Stimulated activated naive CD8-positive, alpha-beta T cell treated with anti-CD3 and anti-CD28 coated beads, Interleukin-15, amount 100 ng/mL, for 72 hours (primary cell): Measurements from ENCODE around the gene ZFP57.
A peak's percentile ranks its signal among the peaks of the same experiment; 100 is the strongest.

ENCODE experiments used
- ATAC-seq: fragments of 150-1000 bp; cut with Tn5 transposase; 2 replicates; pipeline ENCODE4 v1.10.0; 2021; ENCODE audit warnings: mild to moderate bottlenecking, moderate library complexity
- DNase-seq, 2 donors: peaks; one replicate each; pipeline ENCODE4 v3.0.0; 2021 to 2022
- H3K27ac Mint-ChIP-seq, 2 donors: one replicate each; pipeline ENCODE4 v1.8.0; 2022; ENCODE audit warnings: mild to moderate bottlenecking in 2 of 2, mixed read lengths in 2 of 2, moderate library complexity in 2 of 2
- H3K27me3 Mint-ChIP-seq: one replicate; pipeline ENCODE4 v1.8.0; 2022; ENCODE audit warnings: mixed read lengths
- H3K4me1 Mint-ChIP-seq: one replicate; pipeline ENCODE4 v1.8.0; 2022; ENCODE audit warnings: mild to moderate bottlenecking, mixed read lengths
- H3K4me3 Mint-ChIP-seq, 2 donors: one replicate each; pipeline ENCODE4 v1.8.0; 2022; ENCODE audit warnings: mild to moderate bottlenecking in 2 of 2, mixed read lengths in 2 of 2, moderate library complexity in 1 of 2
- H3K9me3 Mint-ChIP-seq, 2 donors: one replicate each; pipeline ENCODE4 v1.8.0; 2022; ENCODE audit warnings: mixed read lengths in 2 of 2

Gene ZFP57

DNA sequence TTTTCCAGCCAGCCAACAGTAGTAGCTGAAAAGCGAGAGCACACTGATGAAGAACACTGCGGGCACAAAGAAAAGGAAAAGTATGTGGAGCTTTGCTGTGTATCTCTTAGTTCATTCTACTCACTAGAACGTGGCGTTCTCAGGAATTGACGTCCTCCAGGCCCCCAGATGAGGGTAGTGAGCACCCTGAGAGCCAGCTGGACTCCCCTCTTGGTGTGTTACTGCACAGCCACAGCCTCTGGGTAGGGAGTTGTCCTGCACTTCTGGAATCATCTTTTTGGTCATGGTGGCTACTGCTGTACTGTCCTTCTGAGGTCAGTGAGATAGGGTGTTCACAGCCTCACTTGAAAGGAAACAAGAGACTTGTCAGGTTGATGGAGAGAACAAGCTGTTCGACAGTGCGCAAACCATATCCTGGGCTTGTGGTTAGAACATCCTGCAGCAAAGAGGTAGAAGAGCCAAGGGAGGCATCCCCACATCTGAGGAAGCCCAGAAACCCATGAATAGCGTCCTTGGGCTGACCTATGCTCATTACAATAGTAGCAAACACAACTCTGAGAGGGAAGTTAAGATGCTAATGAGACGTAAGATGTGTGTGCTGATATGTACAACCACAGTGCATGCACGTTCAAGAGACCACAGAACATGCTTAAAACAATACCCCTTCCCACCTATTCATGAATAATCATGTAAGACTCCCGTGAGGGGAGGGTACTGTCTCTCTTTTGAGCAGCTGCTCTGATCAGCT lies 27.7 kb upstream of the ZFP57 start:
- Mint-ChIP-seq H3K4me1 (peaks cover 81% of the 10 kb centered on the region), H3K9me3 (no peaks in the 10 kb centered on the region), H3K27ac (peak overlapping the region; percentile 1 to 51), H3K4me3 (peak overlapping the region; percentile 75 to 77), H3K27me3 (no peaks in the 10 kb centered on the region)
- DNase-seq (peak; percentile 53 to 83), ATAC-seq (peak; percentile 94)

DNA sequence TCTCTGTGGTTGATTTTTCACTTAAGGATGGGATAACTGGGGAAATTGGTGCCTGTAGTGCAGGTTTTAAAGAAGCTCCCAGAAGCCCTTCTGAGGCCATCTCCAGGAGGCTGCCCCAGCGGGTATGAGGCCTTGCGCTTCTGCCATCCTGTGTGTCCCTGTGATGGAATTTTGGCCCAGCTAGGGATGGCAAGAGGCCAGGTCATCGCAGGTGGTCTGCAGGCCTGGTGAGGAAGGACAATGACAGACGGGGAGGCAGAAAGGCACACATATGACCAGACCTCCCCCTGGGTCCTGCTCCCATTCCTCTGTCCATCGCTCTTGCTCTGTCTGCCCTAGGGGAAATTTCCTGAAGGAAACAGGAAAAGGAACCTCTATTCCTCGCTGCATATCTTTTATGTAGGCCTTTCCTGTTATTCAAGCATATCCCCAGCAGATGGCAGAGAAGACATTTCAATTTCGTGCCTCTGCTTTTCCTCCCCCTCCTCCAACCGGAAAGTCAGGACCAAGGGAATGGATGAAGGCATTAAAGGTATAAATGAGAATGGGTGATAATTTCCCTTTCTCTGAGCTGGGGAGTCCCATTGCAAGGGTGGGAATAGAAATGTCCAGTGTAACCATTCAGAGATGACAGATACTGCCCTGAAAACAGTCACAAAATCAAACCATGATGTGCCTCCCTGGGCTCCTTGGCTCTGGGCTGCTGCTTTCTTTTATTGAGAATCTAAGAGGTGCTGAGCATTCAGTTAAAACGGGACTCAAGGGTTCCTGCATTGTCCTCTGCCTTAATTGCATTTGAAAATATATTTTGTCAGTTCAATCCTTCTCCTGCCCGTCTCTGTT lies 24.7 kb upstream of the ZFP57 start:
- ATAC-seq (no peak), DNase-seq (no peak)
- Mint-ChIP-seq H3K9me3 (no peaks in the 10 kb centered on the region), H3K4me3 (no peak overlapping the region), H3K27me3 (peaks cover 17% of the 10 kb centered on the region), H3K4me1 (peaks cover 65% of the 10 kb centered on the region), H3K27ac (peak overlapping the region in 1 of 2 donors; percentile 30)

DNA sequence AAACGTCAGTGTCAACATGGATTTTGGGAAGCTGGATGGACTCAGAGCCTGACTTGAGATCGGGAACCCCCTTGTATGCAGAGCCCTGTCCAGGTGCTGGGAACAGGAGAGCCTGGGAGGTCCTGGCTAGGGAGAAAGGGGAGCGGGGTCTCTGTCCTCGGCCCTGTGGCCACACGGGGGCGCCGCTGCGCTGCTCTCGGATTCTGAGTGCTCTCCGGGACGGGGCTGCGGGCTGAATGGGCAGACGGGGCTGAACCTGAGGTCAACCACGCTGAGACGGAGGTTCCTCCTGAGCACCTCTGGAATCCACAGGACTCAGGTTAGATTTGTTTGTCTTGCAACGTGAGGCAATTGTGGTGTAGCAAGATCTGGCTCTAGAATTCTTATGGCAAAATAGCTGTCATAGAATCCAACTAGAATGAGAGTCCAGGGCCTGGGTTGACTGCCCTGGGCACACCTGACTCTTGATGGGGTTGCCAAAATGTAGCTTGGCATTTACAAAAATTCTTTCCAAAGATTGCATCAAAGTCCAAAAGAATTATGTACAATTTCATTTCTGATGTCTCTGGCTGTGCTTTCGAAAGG lies 21.7 kb upstream of the ZFP57 start:
- no peaks in the 10 kb centered on the region for H3K9me3 Mint-ChIP-seq
- H3K27ac Mint-ChIP-seq: no peak overlapping the region
- H3K4me1 Mint-ChIP-seq: peaks cover 35% of the 10 kb centered on the region
- peaks cover 17% of the 10 kb centered on the region for H3K27me3 Mint-ChIP-seq
- ATAC-seq (peak; percentile 94), DNase-seq (peak; percentile 75 to 76)
- peak overlapping the region in 1 of 2 donors; percentile 44 for H3K4me3 Mint-ChIP-seq

DNA sequence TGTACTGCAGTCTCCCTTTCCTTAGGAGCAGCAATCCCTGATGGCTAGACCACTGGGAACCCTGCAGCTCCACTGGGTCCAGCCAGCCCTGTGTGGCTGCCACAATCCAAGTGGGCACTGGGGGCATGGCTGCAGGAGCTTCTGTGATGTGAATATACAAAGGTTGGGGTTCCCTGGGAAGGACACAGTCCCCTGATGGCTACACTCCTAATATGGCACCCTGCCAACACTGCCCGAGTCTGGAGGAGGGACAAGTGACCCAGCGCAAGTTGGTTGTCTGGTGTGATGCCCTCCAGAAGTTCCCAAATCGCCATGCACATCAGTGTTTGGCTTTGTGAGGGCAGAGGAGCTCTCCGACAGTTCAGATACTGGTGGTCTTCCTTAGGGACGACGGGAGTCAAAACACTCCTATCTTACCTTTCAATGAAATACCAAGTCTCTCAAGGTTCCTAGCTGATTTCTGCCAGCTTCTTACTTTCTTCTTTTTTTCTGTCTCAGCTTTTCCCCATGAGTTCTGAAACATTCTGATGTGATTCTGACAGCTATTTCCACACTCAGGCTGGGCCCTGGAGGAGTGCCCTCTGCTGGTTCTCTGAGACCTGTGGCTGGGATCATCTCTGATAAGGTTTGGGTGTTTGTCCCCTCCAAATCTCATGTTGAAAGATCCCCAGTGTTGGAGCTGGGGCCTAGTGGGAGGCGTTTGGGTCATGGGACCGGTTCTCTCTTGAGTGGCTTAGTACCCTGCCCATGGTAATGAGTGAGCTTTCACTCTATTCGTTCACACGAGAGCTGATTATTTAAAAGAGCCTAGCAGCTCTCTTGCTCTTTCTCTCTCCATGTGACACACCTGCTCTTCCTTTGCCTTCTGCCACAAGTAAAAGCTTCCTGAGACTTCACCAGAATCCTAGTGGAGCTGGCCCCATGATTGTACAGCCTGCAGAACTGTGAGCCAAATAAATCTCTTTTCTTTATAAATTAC lies 15.5 kb upstream of the ZFP57 start:
- H3K27ac Mint-ChIP-seq: no peak overlapping the region
- H3K27me3 Mint-ChIP-seq: peaks cover 8% of the 10 kb centered on the region
- no peaks in the 10 kb centered on the region for H3K4me1 Mint-ChIP-seq
- ATAC-seq (no peak), DNase-seq (no peak)
- peaks cover 3 to 12% of the 10 kb centered on the region in 2 donors for H3K9me3 Mint-ChIP-seq
- H3K4me3 Mint-ChIP-seq: no peak overlapping the region

DNA sequence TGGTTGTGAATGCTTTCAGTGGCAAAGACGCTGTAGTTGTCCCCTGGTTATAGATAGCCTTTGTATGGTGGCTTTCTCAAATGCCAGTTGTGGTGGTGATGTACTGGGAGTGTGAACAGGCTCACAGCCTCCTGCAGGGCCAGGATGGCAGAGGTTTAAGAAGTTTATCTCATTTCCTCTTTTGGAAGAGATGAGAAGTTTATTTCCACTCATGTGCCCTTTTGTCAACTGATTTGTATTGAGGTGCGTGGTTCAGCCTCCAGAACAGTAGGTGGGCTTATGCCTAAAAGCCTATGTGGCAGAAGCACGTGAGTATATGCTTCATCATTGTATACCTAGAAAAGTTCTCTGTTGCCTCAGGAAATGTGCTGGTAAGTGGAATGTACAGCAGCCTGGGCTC lies 13.7 kb upstream of the ZFP57 start:
- Mint-ChIP-seq H3K4me1 (no peaks in the 10 kb centered on the region), H3K27me3 (peaks cover 8% of the 10 kb centered on the region), H3K27ac (no peak overlapping the region), H3K4me3 (no peak overlapping the region), H3K9me3 (peaks cover 3 to 12% of the 10 kb centered on the region in 2 donors)
- DNase-seq (no peak), ATAC-seq (no peak)

DNA sequence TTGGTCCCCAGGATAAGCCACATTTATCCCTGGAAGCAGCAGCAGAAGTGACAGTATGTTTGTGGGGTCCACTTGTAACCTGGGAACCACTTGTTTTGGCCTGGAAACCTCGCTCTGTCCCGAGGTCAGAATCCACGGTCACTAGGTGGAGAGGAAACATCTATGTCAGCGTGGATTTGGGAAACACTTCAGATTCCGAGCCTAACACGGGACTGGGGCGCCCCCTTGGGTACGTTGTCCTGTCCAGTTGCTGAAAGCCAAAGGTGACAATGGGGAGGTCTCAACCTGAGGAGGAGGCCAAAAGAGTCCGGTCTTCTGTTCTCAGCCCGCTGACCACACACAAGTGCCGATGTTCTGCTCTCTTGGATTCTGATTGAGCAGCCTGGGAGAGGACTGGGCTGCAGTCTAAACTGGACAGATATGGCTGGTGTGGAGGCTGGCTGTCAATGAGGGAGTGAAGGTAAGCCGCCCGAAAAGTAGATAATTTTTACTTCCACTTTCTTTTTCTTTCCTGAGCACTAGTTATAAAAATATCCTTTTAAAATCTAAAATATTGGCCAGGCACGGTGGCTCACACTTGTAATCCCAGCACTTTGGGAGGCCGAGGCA lies 4.9 kb upstream of the ZFP57 start:
- no peaks in the 10 kb centered on the region for H3K9me3 Mint-ChIP-seq
- H3K27me3 Mint-ChIP-seq: peaks cover 4% of the 10 kb centered on the region
- no peak for DNase-seq
- no peak overlapping the region for H3K4me3 Mint-ChIP-seq
- ATAC-seq: no peak
- no peak overlapping the region for H3K27ac Mint-ChIP-seq
- H3K4me1 Mint-ChIP-seq: peaks cover 7% of the 10 kb centered on the region

DNA sequence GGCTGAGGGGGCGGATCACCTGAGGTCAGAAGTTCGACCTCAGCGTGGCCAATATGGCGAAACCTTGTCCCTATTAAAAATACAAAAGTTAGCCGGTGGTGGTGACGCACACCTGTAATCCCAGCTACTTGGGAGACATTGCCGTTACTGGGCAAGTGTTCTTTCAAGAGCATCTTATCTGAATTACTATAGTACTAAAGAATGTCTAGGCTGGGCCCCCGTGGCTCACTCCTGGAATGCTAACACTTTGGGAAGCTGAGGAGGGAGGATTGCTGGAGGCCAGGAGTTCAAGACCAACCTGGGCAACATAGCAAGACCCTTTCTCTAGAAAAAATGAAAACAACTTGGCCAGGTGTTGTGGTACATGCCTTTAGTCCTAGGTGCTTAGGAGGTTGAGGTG lies 859 bp upstream of the ZFP57 start:
- Mint-ChIP-seq H3K27me3 (peaks cover 19% of the 10 kb centered on the region), H3K4me3 (no peak overlapping the region), H3K4me1 (peaks cover 35% of the 10 kb centered on the region), H3K27ac (no peak overlapping the region), H3K9me3 (no peaks in the 10 kb centered on the region)
- DNase-seq (no peak), ATAC-seq (no peak)

DNA sequence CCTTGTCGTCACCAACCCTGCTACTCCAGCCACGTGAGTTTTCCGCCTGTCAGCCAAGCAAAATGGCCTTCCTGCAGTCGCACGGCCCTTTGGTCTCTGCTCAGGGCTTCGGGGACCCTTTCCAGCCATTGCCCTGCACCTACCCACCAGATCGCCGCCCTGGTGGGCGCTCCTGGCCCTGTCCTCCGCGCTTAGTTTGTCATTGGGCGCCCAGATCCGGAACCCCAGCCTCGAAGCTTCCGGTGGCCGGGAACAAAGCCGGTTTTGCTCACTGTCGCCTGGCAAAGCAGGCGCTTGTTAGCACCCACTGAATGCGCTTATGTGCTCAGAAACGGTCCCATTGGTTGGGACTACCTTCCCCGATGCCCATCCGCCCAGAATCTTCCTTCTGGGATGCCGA lies 536 bp downstream of the ZFP57 start:
- Mint-ChIP-seq H3K4me1 (peaks cover 39% of the 10 kb centered on the region), H3K27me3 (peaks cover 19% of the 10 kb centered on the region), H3K4me3 (peak overlapping the region; percentile 55 to 82), H3K9me3 (no peaks in the 10 kb centered on the region), H3K27ac (peak overlapping the region in 1 of 2 donors; percentile 34)
- ATAC-seq: no peak
- no peak for DNase-seq

DNA sequence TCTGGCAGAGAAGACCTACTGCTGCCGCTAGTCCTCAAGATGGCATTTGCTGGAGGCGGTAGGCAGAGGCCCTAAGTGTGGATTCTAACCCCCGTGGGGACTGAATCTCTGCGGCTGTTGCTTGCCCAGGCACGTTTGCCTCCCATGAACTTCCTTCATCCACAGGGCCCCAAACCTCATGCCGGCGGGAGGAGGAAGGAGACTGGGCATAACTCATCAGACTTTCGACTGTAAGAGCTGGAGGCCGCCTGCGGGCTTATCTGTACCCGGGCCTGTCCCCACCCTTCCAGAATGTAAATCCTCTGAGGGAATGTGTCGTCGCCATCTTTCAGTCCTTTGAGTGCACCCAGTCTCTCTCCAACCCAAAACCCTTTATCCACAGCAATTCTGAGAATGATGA lies 990 bp downstream of the ZFP57 start:
- H3K27ac Mint-ChIP-seq: no peak overlapping the region
- H3K4me1 Mint-ChIP-seq: peaks cover 39% of the 10 kb centered on the region
- no peaks in the 10 kb centered on the region for H3K9me3 Mint-ChIP-seq
- peak overlapping the region; percentile 55 to 82 for H3K4me3 Mint-ChIP-seq
- DNase-seq (no peak), ATAC-seq (no peak)
- peaks cover 19% of the 10 kb centered on the region for H3K27me3 Mint-ChIP-seq

DNA sequence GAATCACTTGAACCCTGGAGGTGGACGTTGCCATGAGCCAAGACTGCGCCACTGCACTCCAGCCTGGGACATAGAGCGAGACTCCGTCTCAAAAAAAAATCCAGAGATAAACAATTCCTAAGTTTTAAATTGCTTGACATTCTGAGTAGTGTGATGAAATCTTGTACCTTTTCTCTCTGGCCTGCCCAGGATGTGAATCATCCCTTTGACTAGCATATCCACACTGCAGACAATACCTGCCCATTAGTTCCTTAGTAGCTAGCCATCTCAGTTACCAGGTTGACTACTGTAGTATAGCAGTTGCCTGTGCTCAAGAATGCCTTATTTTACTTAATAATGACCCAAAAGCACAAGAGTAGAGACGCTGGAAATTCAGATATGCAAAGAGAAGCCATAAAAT lies 2.8 kb downstream of the ZFP57 start:
- peak; percentile 50 for ATAC-seq
- H3K4me1 Mint-ChIP-seq: peaks cover 32% of the 10 kb centered on the region
- no peak overlapping the region for H3K27ac Mint-ChIP-seq

DNA sequence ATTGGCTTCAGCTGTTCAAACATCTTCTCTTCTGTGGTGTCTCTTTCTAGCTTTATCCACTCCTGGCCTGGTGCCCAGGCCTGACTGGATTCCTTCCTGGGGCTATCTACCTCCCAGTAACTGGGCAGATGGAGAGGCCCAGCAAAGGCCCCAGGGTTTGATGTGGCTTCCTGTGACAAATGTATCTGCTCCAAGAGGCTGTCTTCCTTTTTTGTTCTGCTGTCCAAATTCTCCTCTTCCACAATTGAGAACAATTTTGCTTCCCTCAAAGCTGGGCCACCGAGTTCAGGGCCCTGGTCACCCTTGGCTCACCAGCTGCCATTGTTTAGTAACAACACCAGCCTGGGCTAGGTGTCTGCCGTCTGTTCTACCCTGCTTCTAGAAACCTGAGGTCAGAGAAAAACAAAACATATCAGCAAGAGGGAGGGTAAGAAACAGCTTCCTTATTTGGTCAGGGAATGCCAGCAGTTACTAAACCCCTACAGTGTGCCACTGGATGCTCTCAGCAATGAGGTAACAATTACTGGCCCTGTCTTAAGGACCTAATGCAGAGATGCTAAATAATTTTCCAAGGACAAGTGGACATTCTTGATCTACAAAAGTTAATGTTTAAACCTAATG lies 3.9 kb downstream of the ZFP57 start:
- H3K27ac Mint-ChIP-seq: peak overlapping the region in 1 of 2 donors; percentile 78
- peaks cover 32% of the 10 kb centered on the region for H3K4me1 Mint-ChIP-seq
- DNase-seq: no peak
- peaks cover 24% of the 10 kb centered on the region for H3K27me3 Mint-ChIP-seq
- no peak for ATAC-seq
- H3K4me3 Mint-ChIP-seq: no peak overlapping the region
- H3K9me3 Mint-ChIP-seq: no peaks in the 10 kb centered on the region

More for the DNA sequence above, 2.8 kb downstream of the ZFP57 start:
- H3K9me3 Mint-ChIP-seq: no peaks in the 10 kb centered on the region
- no peak for DNase-seq
- H3K4me3 Mint-ChIP-seq: no peak overlapping the region
- H3K27me3 Mint-ChIP-seq: peaks cover 19% of the 10 kb centered on the region

DNA sequence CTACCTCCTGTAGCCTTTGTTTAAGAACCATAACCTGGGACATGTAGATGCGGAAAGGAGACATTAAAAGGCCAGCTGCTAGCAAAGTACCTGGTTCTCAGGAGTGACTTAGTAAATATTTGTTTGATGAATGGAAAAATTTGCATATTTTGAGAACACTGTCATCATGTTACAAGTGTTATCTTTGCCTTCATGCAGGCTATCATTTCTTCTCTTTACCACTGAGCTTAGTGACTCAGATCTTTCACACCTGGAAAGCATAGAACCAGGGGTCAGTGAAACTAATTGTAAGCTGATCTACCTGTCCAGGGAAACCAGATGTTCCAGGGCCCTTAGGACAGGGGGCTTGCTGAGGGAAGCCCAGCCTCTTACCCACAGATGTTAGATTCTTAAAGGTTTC lies 5.4 kb downstream of the ZFP57 start:
- no peak for ATAC-seq
- peaks cover 31% of the 10 kb centered on the region for H3K4me1 Mint-ChIP-seq
- DNase-seq: no peak
- peaks cover 29% of the 10 kb centered on the region for H3K27me3 Mint-ChIP-seq
- no peak overlapping the region for H3K27ac Mint-ChIP-seq
- no peak overlapping the region for H3K4me3 Mint-ChIP-seq
- H3K9me3 Mint-ChIP-seq: no peaks in the 10 kb centered on the region

DNA sequence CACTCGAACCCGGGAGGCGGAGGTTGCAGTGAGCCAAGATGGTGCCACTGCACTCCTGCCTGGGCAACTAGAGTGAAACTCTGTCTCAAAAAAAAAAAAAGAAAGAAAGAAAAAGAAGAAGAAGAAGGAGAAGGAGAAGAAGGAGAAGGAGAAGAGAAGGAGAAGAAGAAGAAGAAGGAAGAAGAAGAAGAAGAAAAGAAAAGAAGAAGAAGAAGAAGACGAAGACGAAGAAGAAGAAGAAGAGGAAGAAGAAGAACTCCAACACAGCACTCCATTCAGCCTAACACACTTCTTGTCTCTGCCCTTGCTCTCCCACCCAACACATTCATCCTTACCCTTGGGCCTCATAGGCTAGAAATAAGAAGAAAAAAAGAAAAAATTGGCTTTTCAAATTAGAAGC lies 6.9 kb downstream of the ZFP57 start:
- H3K27ac Mint-ChIP-seq: no peak overlapping the region
- peaks cover 19% of the 10 kb centered on the region for H3K4me1 Mint-ChIP-seq
- DNase-seq (no peak), ATAC-seq (no peak)
- peaks cover 23% of the 10 kb centered on the region for H3K27me3 Mint-ChIP-seq
- no peaks in the 10 kb centered on the region for H3K9me3 Mint-ChIP-seq
- H3K4me3 Mint-ChIP-seq: no peak overlapping the region

DNA sequence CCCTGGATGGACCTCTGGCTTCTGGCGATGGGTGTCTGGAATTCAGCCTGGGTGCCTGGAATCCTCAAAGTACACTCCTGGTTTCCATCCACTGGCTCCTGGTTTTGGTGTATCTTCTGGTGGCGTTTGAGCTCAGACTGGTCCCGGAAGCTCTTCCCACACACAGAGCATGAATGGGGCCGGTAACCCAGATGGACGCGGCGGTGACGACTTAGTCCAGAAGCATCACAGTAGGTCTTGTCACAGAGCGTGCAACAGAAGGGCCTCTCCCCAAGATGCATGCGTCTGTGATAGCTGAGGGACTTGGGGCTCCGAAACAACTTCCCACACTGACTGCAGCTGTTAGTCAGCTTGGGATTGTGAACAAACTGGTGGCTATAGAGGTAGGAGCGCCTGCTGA lies 7.8 kb downstream of the ZFP57 start:
- Mint-ChIP-seq H3K27ac (no peak overlapping the region), H3K9me3 (no peaks in the 10 kb centered on the region), H3K4me1 (peaks cover 16% of the 10 kb centered on the region), H3K4me3 (no peak overlapping the region), H3K27me3 (peaks cover 30% of the 10 kb centered on the region)
- no peak for ATAC-seq
- no peak for DNase-seq
